PFSK-1 (cell line): ENCODE data around the gene PALLD.

Experiments used
- FOXP2 ChIP-seq: optimal IDR thresholded peaks from 2 replicates; pipeline ENCODE3; 2011; ENCODE audit warnings: borderline replicate concordance, control low read depth, inconsistent platforms; ENCODE audit not compliant: insufficient read depth; ENCODE audit errors: extremely low read length, extremely low read depth
- POLR2AphosphoS5 ChIP-seq: IDR thresholded peaks from 2 replicates; pipeline ENCODE4 v1.6.1; 2012; ENCODE audit warnings: low read depth, mild to moderate bottlenecking, control low read depth, low read length, moderate library complexity
- SIN3A ChIP-seq: IDR thresholded peaks from 2 replicates; pipeline ENCODE4 v1.6.1; 2012; ENCODE audit warnings: mild to moderate bottlenecking, low read length, moderate library complexity, borderline replicate concordance; ENCODE audit not compliant: insufficient read depth
- TAF1 ChIP-seq: IDR thresholded peaks from 2 replicates; pipeline ENCODE4 v1.6.1; 2012; ENCODE audit warnings: low read length, control low read depth, borderline replicate concordance; ENCODE audit not compliant: insufficient read depth
- TF ChIP-seq, protein P1 (sequence below), 2 experiments: IDR thresholded peaks; 2 replicates each; pipeline versions ENCODE4 v1.6.1 to v1.8.0; 2011 to 2012; ENCODE audit warnings: low read depth in 2 of 2, low read length in 2 of 2, control low read depth in 1 of 2, inconsistent platforms in 1 of 2, mild to moderate bottlenecking in 1 of 2, moderate library complexity in 1 of 2; ENCODE audit not compliant: insufficient read depth in 1 of 2

The PALLD gene

GRCh38 chr4:168604496-168605373 is 107.9 kb downstream of the PALLD start:
- TF ChIP-seq TAF1 (0 out of 2 replicates have a peak, but pooled peaks have one; percentile 24), SIN3A (peak; percentile 25; the same call in 1 of the 2 replicates), FOXP2 (no peak)

DNA sequence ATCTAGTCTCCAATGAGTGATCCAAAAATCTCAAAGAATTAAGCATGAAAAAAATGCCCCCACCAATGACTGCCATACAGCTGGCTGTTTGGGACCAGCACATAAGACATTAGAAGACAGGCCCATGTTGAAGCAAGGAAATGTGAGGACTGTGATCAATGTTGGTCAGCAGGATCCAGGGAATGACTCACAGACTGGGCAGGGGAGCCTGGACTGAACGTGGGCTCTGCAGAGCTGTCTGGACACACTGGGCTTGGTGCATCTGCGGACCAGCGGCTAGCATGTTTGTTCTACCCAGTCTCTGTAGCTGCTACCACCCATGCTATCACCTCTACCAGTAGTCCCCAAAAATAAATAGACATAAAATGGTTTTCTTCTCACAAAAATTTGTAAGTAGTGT is 108.6 kb downstream of the PALLD start:
- TF ChIP-seq POLR2AphosphoS5: no peak
- TF ChIP-seq SIN3A: no peak
- no peak for TF ChIP-seq FOXP2
- TF ChIP-seq TAF1: no peak
- TF ChIP-seq, protein P1, sequence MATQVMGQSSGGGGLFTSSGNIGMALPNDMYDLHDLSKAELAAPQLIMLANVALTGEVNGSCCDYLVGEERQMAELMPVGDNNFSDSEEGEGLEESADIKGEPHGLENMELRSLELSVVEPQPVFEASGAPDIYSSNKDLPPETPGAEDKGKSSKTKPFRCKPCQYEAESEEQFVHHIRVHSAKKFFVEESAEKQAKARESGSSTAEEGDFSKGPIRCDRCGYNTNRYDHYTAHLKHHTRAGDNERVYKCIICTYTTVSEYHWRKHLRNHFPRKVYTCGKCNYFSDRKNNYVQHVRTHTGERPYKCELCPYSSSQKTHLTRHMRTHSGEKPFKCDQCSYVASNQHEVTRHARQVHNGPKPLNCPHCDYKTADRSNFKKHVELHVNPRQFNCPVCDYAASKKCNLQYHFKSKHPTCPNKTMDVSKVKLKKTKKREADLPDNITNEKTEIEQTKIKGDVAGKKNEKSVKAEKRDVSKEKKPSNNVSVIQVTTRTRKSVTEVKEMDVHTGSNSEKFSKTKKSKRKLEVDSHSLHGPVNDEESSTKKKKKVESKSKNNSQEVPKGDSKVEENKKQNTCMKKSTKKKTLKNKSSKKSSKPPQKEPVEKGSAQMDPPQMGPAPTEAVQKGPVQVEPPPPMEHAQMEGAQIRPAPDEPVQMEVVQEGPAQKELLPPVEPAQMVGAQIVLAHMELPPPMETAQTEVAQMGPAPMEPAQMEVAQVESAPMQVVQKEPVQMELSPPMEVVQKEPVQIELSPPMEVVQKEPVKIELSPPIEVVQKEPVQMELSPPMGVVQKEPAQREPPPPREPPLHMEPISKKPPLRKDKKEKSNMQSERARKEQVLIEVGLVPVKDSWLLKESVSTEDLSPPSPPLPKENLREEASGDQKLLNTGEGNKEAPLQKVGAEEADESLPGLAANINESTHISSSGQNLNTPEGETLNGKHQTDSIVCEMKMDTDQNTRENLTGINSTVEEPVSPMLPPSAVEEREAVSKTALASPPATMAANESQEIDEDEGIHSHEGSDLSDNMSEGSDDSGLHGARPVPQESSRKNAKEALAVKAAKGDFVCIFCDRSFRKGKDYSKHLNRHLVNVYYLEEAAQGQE (IDR thresholded peaks at IDR 0.05; ENCODE audit: insufficient read depth in 1 of 2, low read depth in 2 of 2, low read length in 2 of 2): no peak

DNA sequence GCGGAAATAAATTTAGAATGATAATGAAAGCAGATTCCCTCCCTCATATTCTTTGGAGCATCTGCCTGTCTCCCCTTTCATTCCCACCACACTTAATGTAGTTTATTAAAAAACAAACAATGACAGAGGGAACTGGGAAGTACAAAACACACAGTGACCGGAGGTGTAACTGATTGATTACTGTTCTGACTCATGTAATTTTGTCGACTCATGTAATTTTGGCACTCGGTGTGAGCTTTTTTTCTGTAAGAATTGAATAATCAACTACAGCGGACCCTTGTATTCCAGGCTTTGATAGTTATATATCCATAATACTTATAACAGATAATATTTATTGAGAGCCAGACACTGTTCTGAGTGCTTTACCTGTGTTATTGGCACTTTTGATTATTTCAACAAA is 110.4 kb downstream of the PALLD start:
- TF ChIP-seq SIN3A (no peak), TAF1 (no peak), FOXP2 (no peak), POLR2AphosphoS5 (no peak)
- TF ChIP-seq, protein P1 (IDR thresholded peaks at IDR 0.05; ENCODE audit: insufficient read depth in 1 of 2, low read depth in 2 of 2, low read length in 2 of 2): no peak

DNA sequence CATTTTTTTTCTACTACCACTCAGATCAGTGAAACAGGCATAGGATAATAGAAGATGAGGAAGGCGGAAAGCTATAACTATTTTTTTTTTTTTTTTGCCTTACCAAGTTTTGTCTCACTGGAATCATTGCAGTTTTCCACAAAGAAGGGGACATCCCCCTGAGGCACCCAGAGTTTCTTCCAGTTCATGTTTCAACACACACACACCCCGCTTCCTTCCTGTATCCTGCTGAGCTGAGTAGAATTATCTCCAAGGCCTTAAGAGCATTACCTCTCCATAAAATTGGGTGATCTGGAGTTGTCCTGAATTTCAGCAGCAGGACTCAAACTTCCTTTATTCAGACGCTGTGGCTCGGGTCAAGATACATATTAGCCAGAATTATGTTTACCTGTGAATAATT is 111.9 kb downstream of the PALLD start:
- TF ChIP-seq, protein P1 (IDR thresholded peaks at IDR 0.05; ENCODE audit: insufficient read depth in 1 of 2, low read depth in 2 of 2, low read length in 2 of 2): no peak
- no peak for TF ChIP-seq TAF1
- no peak for TF ChIP-seq POLR2AphosphoS5
- no peak for TF ChIP-seq FOXP2
- no peak for TF ChIP-seq SIN3A

- no peak for TF ChIP-seq SIN3A
- no peak for TF ChIP-seq POLR2AphosphoS5
- no peak for TF ChIP-seq TAF1
- no peak for TF ChIP-seq FOXP2
- TF ChIP-seq, protein P1 (IDR thresholded peaks at IDR 0.05; ENCODE audit: insufficient read depth in 1 of 2, low read depth in 2 of 2, low read length in 2 of 2): no peak
Measured at GRCh38 chr4:168609369-168609768, 112.5 kb downstream of the PALLD start.
